GM12878 (cell line): Measurements from ENCODE around the gene KLHL36.

Source experiments
- CEBPB ChIP-seq, 2 experiments: fragments of 150-350 bp in 1 of 2; IDR thresholded peaks; 2 replicates each; pipeline ENCODE4 v1.6.1; 2012 to 2014; ENCODE audit warnings: low read depth in 2 of 2, low read length in 2 of 2, borderline replicate concordance in 1 of 2, inconsistent platforms in 1 of 2
- CREM ChIP-seq: IDR thresholded peaks from 2 replicates; pipeline ENCODE4 v1.6.1; 2014; ENCODE audit warnings: antibody characterized with exemption, low read depth
- CTCF ChIP-seq, 3 experiments: IDR thresholded peaks in 2 of 3; conservative IDR thresholded peaks in 1 of 3; 2 replicates each; pipeline ENCODE4 v1.5.1; 2011; ENCODE audit warnings: low read depth in 3 of 3, low read length in 3 of 3, mild to moderate bottlenecking in 3 of 3, control low read depth in 2 of 3, moderate library complexity in 2 of 3, inconsistent platforms in 1 of 3, mixed read lengths in 1 of 3; ENCODE audit not compliant: control insufficient read depth in 2 of 3, insufficient read depth in 1 of 3; ENCODE audit errors: extremely low read depth in 1 of 3
- KDM1A ChIP-seq: fragments of 200-600 bp; sonication (generic); IDR thresholded peaks from 2 replicates; pipeline ENCODE4 v1.6.1; 2016; ENCODE audit warnings: borderline replicate concordance
- NFXL1 ChIP-seq: fragments of 450-650 bp; IDR thresholded peaks from 2 replicates; pipeline ENCODE4 v1.6.1; 2017; ENCODE audit warnings: antibody characterized with exemption, mild to moderate bottlenecking, borderline replicate concordance
- PBX3 ChIP-seq: IDR thresholded peaks from 2 replicates; pipeline ENCODE4 v1.6.1; 2011; ENCODE audit warnings: mild to moderate bottlenecking, low read depth, low read length, moderate library complexity; ENCODE audit not compliant: insufficient replicate concordance
- POLR2A ChIP-seq: IDR thresholded peaks from 2 replicates; pipeline ENCODE4 v1.6.1; 2011; ENCODE audit warnings: low read depth, mild to moderate bottlenecking, low read length
- POLR2AphosphoS5 ChIP-seq: IDR thresholded peaks from 2 replicates; pipeline ENCODE4 v1.6.1; 2011; ENCODE audit warnings: mild to moderate bottlenecking, low read length, inconsistent platforms
- RAD21 ChIP-seq: IDR thresholded peaks from 2 replicates; pipeline ENCODE4 v1.6.1; 2011; ENCODE audit warnings: mild to moderate bottlenecking, low read depth, low read length, moderate library complexity; ENCODE audit not compliant: insufficient read depth
- SPI1 ChIP-seq: IDR thresholded peaks from 2 replicates; pipeline ENCODE4 v1.6.1; 2011; ENCODE audit warnings: low read depth, mild to moderate bottlenecking, low read length, moderate library complexity, borderline replicate concordance; ENCODE audit not compliant: insufficient read depth
- ZNF384 ChIP-seq: IDR thresholded peaks from 2 replicates; pipeline ENCODE4 v1.6.1; 2012; ENCODE audit warnings: low read depth, mild to moderate bottlenecking, low read length, improper control_type of control experiment, borderline replicate concordance
- TF ChIP-seq, protein P1 (sequence below): fragments of 450-650 bp; formaldehyde crosslinking; IDR thresholded peaks from 2 replicates; pipeline ENCODE4 v1.4.0; 2022; ENCODE audit warnings: mild to moderate bottlenecking, moderate library complexity
- TF ChIP-seq, protein P2 (sequence below): IDR thresholded peaks from 2 replicates; pipeline ENCODE4 v1.6.1; 2011; ENCODE audit warnings: low read depth, mild to moderate bottlenecking, low read length, moderate library complexity, borderline replicate concordance; ENCODE audit errors: extremely low read depth
- TF ChIP-seq, protein P3 (sequence below): fragments of 450-650 bp; IDR thresholded peaks from 2 replicates; pipeline ENCODE4 v1.6.1; 2016; ENCODE audit warnings: mild to moderate bottlenecking, moderate library complexity, borderline replicate concordance

DNA sequence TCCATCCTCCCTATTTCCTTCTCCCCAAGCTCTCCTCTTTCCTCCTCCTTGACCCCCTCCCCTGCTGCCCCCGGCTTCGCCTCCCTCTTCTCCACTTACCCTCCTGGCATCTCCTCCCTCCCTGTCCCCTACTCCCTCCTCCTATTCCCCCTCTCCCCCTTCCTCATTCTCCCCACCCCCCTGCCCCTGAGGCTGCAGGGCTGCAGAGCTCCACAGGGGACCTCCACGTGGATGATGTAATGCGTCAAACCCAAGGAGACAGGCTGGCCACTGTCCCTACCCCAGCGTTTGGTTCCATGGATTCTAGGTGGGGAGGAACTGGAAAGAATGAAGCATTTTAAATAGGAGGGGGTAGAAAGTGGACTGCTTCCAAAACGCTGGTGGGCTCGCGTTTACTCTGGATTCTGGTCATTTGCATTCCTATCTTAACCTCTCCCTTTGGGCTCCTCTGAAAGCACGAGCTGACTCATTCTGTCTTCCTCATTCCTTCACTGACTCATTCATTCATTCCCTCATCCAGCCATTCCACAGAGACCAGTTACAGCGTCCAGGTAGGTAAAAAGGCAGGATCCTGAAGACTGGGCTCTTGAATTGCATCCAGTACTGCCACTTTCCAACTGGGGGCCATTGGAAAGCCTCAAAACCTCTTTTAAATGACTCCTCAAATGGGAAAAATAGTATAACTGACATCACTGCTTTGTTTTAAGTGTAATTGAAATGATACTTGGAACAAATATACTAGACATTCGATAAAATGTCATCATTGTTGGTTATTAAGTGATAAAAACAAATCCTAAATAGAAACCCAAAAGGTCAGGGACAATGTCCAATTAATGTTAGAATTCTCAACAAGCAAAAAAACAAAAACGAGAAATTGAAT lies 29.5 kb upstream of the KLHL36 start:
- TF ChIP-seq NFXL1 (no peak), KDM1A (no peak), SPI1 (0 out of 2 replicates have a peak, but pooled peaks have one; percentile 7), PBX3 (no peak), RAD21 (no peak), POLR2A (no peak), ZNF384 (no peak), CEBPB (IDR thresholded peaks at IDR 0.05; ENCODE audit: borderline replicate concordance in 1 of 2, low read depth in 2 of 2, low read length in 2 of 2) (no peak), POLR2AphosphoS5 (no peak), CREM (no peak), CTCF (IDR thresholded peaks at IDR 0.05 in 2 of 3, conservative IDR thresholded peaks at IDR 0.05 in 1 of 3; ENCODE audit: control insufficient read depth in 2 of 3, extremely low read depth in 1 of 3, insufficient read depth in 1 of 3, low read depth in 3 of 3, low read length in 3 of 3) (no peak)
- TF ChIP-seq, protein P1, sequence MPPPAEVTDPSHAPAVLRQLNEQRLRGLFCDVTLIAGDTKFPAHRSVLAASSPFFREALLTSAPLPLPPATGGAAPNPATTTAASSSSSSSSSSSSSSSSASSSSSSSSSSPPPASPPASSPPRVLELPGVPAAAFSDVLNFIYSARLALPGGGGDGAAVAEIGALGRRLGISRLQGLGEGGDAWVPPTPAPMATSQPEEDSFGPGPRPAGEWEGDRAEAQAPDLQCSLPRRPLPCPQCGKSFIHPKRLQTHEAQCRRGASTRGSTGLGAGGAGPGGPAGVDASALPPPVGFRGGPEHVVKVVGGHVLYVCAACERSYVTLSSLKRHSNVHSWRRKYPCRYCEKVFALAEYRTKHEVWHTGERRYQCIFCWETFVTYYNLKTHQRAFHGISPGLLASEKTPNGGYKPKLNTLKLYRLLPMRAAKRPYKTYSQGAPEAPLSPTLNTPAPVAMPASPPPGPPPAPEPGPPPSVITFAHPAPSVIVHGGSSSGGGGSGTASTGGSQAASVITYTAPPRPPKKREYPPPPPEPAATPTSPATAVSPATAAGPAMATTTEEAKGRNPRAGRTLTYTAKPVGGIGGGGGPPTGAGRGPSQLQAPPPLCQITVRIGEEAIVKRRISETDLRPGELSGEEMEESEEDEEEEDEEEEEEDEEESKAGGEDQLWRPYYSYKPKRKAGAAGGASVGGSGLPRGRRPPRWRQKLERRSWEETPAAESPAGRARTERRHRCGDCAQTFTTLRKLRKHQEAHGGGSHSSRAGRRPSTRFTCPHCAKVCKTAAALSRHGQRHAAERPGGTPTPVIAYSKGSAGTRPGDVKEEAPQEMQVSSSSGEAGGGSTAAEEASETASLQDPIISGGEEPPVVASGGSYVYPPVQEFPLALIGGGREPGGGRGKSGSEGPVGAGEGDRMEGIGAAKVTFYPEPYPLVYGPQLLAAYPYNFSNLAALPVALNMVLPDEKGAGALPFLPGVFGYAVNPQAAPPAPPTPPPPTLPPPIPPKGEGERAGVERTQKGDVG, result no peak
- TF ChIP-seq, protein P2, sequence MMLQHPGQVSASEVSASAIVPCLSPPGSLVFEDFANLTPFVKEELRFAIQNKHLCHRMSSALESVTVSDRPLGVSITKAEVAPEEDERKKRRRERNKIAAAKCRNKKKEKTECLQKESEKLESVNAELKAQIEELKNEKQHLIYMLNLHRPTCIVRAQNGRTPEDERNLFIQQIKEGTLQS, result no peak
- TF ChIP-seq, protein P3, sequence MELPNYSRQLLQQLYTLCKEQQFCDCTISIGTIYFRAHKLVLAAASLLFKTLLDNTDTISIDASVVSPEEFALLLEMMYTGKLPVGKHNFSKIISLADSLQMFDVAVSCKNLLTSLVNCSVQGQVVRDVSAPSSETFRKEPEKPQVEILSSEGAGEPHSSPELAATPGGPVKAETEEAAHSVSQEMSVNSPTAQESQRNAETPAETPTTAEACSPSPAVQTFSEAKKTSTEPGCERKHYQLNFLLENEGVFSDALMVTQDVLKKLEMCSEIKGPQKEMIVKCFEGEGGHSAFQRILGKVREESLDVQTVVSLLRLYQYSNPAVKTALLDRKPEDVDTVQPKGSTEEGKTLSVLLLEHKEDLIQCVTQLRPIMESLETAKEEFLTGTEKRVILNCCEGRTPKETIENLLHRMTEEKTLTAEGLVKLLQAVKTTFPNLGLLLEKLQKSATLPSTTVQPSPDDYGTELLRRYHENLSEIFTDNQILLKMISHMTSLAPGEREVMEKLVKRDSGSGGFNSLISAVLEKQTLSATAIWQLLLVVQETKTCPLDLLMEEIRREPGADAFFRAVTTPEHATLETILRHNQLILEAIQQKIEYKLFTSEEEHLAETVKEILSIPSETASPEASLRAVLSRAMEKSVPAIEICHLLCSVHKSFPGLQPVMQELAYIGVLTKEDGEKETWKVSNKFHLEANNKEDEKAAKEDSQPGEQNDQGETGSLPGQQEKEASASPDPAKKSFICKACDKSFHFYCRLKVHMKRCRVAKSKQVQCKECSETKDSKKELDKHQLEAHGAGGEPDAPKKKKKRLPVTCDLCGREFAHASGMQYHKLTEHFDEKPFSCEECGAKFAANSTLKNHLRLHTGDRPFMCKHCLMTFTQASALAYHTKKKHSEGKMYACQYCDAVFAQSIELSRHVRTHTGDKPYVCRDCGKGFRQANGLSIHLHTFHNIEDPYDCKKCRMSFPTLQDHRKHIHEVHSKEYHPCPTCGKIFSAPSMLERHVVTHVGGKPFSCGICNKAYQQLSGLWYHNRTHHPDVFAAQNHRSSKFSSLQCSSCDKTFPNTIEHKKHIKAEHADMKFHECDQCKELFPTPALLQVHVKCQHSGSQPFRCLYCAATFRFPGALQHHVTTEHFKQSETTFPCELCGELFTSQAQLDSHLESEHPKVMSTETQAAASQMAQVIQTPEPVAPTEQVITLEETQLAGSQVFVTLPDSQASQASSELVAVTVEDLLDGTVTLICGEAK, result no peak
